Cardiac muscle cell (in vitro differentiated cells and primary cell): ENCODE results near the gene INCENP. TPM values are rescaled to one million over a fixed set of nuclear protein-coding genes. Genes with fewer than 3 reads are reported as not detected.

ENCODE experiments used
- DNase-seq, 2 donors: peaks; one replicate each; pipeline versions ENCODE4 v3.0.0 to v3.0.0-alpha.2; 2010 to 2017; ENCODE audit warnings: low read depth in 1 of 2, low spot score in 1 of 2
- H3K27ac ChIP-seq: fragments of 200-600 bp; sonication (generic); 2 replicates; pipeline ENCODE4 v1.5.1; 2016
- H3K27me3 ChIP-seq: fragments of 200-600 bp; sonication (generic); 2 replicates; pipeline ENCODE4 v1.6.0; 2016; ENCODE audit warnings: control low read depth
- H3K36me3 ChIP-seq: fragments of 200-600 bp; sonication (generic); 2 replicates; pipeline ENCODE4 v1.5.1; 2016; ENCODE audit warnings: control low read depth
- H3K4me1 ChIP-seq: fragments of 200-600 bp; sonication (generic); 2 replicates; pipeline ENCODE4 v1.8.1; 2017; ENCODE audit warnings: low read depth, mild to moderate bottlenecking, mixed run types
- H3K4me3 ChIP-seq: fragments of 200-600 bp; sonication (generic); 2 replicates; pipeline ENCODE4 v1.5.1; 2016; ENCODE audit warnings: mild to moderate bottlenecking
- H3K9me3 ChIP-seq: fragments of 200-600 bp; sonication (generic); 2 replicates; pipeline ENCODE4 v1.5.1; 2017; ENCODE audit warnings: low read depth, mild to moderate bottlenecking, control low read depth
- CTCF ChIP-seq: IDR thresholded peaks from 2 replicates; pipeline ENCODE4 v1.5.1; 2012; ENCODE audit warnings: low read depth, mild to moderate bottlenecking, low read length
- polyA plus RNA-seq: library from polyadenylated mRNA; unstranded; fragments of >200 nt; fragmentation: Nextera tagmentation; extraction: Ambion mirVana; gene quantifications from 2 replicates; pipeline ENCODE4 v1.2.1, GENCODE V29; 2016
- total RNA-seq: library from RNA; depleted of rRNA; stranded (reverse); fragments of >200 nt; gene quantifications from 2 replicates; pipeline ENCODE4 v1.2.3, GENCODE V29; 2016

Gene INCENP
- total and polyA plus RNA-seq, 2 experiments from 2014 or later = 1.9 to 68.7 TPM

GRCh38 chr11:62119569-62119968 lies 4.2 kb upstream of the INCENP start:
- H3K27me3 ChIP-seq = no peaks in the 10 kb centered on the region
- H3K4me1 ChIP-seq = no peaks in the 10 kb centered on the region
- no peak overlapping the region for H3K4me3 ChIP-seq
- DNase-seq = no peak
- no peaks in the 10 kb centered on the region for H3K36me3 ChIP-seq
- TF ChIP-seq CTCF = no peak
- no peak overlapping the region for H3K27ac ChIP-seq
- H3K9me3 ChIP-seq = no peaks in the 10 kb centered on the region

DNA sequence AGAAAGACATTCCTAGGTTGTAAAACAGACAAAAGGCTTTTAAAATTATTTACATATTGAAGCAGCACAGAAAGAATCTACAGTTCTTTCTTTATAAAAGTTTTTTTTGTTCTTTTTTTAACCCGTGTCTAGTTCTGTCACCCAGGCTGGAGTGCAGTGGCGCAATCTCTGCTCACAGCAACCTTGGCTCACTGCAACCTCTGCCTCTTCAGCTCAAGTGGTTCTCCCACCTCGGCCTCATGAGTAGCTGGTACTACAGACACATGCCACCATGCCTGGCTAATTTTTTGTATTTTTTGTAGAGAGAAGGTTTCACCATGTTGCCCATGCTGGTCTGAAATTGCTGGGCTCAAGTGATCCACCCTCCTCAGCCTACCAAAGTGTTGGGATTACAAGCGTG lies 3.8 kb upstream of the INCENP start:
- Histone ChIP-seq H3K27me3 (no peaks in the 10 kb centered on the region), H3K9me3 (no peaks in the 10 kb centered on the region), H3K36me3 (no peaks in the 10 kb centered on the region), H3K4me3 (no peak overlapping the region), H3K27ac (no peak overlapping the region), H3K4me1 (no peaks in the 10 kb centered on the region)
- no peak for TF ChIP-seq CTCF
- no peak for DNase-seq

GRCh38 chr11:62120431-62120830 lies 3.4 kb upstream of the INCENP start:
- TF ChIP-seq CTCF = no peak
- Histone ChIP-seq H3K4me3 (no peak overlapping the region), H3K27ac (no peak overlapping the region), H3K9me3 (no peaks in the 10 kb centered on the region), H3K27me3 (no peaks in the 10 kb centered on the region), H3K4me1 (no peaks in the 10 kb centered on the region), H3K36me3 (no peaks in the 10 kb centered on the region)
- no peak for DNase-seq

DNA sequence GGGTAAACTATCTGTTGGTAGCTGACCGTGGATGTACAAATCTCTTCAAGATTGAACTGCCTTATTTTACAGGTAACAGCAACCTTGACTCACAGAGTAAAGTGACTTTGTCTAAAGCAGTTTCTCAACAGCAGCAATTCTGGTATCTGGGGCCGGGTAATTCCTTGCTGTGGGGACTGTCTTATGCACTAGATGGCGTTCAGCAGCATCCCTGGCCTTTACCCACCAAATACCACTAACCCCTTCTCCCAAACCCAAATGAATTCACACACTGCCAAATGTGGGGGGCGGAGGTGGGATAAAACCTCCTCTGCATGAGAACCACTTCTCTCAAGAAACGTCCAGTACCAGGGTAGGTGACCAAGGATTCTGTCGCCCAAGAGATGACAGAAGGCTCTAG lies 1.7 kb upstream of the INCENP start:
- peak; percentile 14 for TF ChIP-seq CTCF
- Histone ChIP-seq H3K27me3 (no peaks in the 10 kb centered on the region), H3K4me3 (no peak overlapping the region), H3K9me3 (no peaks in the 10 kb centered on the region), H3K4me1 (no peaks in the 10 kb centered on the region), H3K27ac (no peak overlapping the region), H3K36me3 (no peaks in the 10 kb centered on the region)
- peak in 1 of 2 donors; percentile 29 for DNase-seq

DNA sequence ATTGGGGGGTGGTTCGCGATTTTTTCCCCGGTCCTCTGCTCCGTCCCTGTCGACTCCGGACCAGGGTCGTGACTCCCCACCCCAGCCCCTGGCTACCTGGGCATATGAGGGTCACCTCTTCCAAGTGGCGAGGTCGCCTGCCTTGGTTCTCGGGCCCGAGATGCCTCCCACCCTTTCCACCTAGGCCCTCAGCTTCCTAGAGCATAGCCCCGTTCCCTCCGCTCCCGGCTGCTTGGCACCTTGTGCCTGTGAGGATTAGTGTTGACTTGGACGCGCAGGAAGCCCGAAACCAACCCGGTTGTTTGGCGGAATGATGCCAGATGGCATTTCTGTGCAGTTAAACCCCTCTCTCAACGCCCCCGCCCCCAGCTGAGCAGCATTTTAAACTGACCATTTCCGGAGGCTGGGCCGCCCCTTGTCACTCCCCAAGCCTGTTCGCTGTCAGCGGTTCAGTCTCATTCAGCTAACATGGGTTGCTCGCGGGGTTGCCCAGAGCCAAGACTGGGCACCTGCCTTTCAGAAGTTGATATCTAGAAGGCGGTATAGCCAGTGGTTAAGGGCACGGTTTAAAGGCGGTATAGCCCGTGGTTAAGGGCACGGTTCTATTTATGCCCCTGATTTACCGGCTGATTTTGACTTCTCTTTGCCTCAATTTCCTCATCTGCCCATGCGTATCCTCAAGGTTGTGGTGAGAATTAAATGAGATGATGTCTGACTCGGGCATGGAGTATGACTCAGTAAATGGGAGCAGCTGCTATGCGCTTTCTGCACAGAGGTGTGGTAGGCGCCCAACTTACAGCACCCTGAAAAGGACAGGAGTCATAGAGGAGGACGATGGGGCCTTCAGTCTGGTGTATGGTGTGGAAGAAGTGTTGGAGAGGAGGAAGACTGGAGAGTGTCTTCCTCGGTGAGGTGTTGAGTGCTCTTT lies 639 bp downstream of the INCENP start:
- TF ChIP-seq CTCF = no peak
- peak overlapping the region; percentile 85 for H3K27ac ChIP-seq
- H3K9me3 ChIP-seq = no peaks in the 10 kb centered on the region
- no peaks in the 10 kb centered on the region for H3K36me3 ChIP-seq
- peak; percentile 36 to 69 for DNase-seq
- H3K27me3 ChIP-seq = no peaks in the 10 kb centered on the region
- H3K4me3 ChIP-seq = peak overlapping the region; percentile 95
- H3K4me1 ChIP-seq = no peaks in the 10 kb centered on the region
